ENCODE results near the gene MYMK.

The MYMK gene

GRCh38 chr9:133477992-133478850, 46.5 kb downstream of the MYMK start:
- DNase-seq, result peak; percentile 15

- no peak for DNase-seq
Observed at GRCh38 chr9:133477461-133477860, 47.3 kb downstream of the MYMK start.

DNA sequence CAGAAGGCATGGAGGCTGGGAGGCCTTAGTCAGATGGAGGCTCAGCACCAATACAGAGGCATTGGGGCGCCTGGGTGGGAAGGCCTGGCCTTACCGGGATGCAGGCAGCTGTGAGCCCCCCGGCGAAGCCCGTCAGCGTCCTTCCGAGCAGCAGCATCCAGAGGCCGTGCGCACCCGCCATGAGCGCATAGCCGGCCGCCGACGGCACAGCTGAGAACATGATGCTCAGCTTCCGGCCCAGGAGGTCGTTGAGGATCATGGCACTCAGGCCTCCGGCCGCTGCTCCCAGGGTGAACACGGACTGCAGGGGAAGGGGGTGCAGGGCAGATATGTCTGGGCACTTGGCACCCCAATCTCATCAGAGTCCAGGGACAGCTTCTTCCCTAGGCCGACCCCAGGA, 47.8 kb downstream of the MYMK start:
- no peak for DNase-seq

DNA sequence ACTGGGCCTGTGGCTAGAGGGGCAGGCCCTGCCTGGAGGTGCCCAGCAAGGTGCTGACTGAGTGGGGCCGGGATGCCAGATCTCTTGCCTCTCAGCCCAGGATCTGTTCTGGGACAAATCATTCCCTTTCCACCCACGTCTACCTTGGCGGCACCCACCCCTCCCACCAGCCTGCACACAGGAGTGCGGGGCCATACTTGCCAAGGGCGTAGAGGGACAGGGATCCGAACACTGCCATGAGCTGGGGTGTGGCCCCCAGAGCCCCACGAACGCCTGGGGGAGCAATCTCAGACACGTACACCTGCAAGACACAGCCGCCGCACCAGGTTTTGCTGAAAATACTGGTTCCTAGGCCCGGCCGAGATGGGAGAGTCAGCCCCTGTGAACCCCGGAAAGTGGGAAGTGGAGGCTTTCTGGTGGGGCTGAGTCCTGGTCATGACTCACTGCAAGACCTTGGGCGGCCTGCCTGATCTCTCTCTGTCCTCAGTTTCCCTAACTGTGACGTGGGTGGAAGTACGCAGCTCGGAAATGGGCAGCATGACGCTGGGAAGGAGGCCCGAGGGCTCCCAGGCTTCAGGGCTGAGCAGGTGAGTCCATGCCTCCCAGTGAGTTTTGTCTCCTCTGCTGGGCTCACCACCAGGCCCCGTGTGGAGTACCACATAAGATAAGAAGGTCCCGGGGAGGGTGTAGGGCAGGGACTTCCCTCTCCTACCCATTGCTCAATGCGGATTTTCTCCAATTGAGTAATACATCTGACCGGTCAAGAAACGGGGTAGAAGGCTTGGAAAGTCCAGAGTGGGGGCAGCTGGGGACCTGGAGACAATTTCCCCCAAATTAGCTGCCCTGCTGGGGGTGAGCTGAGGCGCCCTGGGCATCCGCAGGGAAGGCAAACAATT, 48.5 kb downstream of the MYMK start:
- DNase-seq, result no peak

GRCh38 chr9:133475292-133476012, 49.3 kb downstream of the MYMK start:
- no peak for DNase-seq

DNA sequence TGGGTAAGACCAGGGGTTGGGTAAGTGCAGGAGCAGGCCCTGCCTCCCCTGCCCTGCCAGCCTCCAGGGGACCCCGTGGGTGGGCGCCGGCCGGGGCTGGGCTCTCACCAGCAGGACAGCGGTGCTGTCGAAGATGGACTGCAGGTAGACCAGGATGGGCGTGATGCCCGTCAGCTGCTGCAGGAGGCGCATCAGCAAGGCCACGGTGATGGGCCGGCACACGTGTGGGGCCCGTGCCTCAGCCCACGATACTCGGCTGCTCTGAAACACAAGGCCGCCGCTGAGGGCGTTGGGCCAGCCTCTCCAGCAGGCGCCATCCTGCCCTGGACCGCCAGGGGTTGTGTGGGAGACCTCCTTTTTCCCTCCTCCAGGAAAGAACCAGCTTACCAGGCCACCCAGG, 49.9 kb downstream of the MYMK start:
- DNase-seq, result no peak

DNA sequence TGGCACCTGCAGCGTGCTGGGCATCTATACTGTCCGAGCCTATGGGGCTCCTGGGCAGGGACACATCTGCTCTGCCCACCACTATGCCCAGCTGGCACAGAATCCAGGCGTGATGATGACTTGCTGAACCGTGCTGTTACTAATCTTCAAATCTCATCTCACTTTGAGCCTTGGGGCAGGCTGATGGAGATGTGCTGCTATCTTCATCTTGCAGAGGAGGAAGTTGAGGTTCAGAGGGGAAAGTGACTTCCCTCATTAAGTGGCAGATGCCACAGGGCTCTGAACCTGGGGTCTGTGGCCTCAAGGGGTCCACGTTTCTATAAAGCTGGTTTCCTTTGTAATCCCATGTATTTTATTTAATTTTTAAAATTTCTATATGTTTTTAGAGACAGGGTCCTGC, 50.5 kb downstream of the MYMK start:
- no peak for DNase-seq

GRCh38 chr9:133473743-133474142, 51.0 kb downstream of the MYMK start:
- DNase-seq, result no peak

- no peak for DNase-seq
Observed at GRCh38 chr9:133472753-133473378, 51.9 kb downstream of the MYMK start.

DNA sequence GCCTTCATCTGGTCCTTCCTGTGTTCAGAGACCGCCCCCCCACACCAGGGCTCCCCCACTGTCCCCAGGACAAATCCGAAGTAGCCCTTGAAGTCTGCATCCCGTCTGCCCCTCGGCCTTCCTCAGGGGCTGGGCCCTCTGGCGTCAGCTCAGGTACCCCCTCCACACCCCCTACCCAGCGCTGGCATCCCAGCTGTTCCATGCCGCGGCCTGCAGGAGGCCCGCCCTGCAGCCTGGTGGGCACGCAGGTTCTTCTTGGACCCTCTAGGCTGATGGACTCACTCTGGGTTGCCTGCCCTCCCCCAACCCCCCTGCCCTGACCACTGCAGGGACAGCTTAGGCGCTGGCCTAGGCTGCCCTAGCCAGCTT, 52.5 kb downstream of the MYMK start:
- DNase-seq, result no peak

GRCh38 chr9:133471551-133472276, 53.0 kb downstream of the MYMK start:
- no peak for DNase-seq

DNA sequence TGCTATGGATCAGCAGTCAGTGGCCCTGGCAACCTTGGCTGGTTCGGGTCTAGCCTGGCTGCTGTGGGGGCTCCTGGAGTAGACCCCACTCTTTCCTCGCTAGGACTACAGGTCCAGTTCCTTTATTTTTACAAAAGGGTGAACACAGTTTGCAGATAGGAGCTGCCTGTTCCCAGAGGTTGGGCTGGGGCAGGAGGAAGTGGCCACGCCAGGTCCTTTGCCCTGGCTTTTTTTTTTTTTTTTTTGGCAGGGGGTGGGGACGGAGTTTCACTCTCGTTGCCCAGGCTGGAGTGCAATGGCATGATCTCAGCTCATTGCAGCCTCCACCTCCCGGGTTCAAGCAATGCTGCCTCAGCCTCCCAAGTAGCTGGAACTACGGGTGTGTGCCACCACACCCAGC, 53.8 kb downstream of the MYMK start:
- no peak for DNase-seq

DNA sequence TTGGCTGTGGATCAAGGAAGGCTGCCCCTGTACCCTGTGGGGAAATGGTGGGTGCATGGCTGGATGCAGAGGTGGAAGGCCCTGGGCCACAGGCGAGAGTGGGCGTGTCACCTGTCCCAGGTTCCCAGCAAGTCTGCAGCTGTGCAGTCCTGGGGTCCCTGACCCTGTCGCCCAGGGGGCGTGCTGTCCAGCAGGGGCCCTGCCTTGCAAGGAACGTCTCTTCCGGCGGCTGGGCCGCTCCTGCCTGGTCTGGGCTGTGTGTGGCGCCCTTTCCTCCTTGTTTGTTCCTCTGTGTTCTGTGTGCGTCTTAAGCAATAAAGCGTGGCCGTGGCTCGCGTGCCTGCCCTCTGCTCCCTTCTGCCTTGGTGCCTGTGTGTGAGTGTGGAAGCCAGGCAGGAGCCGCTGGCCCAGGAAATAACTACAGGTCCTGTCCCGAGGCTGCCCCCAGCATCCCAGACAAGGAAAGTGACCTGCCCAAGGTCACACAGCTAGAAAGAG, 54.3 kb downstream of the MYMK start:
- DNase-seq, result no peak

GRCh38 chr9:133468777-133469421, 55.9 kb downstream of the MYMK start:
- no peak for DNase-seq

DNA sequence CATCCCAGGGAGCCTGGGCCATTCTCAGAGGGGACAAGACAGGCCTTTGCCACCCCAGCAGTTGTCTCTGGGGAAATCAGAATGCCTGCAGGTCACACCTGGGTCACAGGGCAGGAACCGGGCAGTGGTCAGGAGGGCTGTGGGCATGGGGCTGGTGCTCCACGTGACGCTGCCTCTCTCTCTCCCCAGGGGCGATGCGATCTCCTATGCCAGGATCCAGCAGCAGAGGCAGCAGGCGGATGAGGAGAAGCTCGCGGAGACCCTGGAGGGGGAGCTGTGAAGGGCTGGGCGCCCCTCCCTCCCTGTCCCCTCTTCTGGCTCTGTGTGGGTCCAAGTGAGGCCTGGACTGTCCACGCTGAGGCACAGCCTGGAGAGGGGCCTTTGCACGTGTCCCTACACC, 56.4 kb downstream of the MYMK start:
- DNase-seq, result no peak

DNA sequence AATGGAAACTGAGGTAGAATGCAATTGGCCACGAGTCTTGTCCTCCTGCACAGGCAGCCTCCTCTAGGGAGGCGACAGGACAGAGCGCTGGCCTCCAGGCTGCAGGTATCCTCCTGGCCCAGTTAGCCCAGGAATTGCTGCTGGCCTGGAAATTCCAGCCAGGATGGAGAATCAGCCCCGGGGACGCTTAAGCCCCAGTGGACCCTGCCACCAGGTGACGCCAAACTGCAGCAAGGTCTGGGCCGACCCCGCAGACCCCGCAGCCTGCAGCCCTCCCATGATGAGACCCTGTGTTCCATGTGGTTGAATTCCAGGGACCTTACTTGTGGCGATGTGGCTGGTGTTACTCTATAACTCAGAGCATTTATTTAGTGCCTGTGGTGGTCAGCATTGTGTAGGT, 57.7 kb downstream of the MYMK start:
- DNase-seq, result no peak

DNA sequence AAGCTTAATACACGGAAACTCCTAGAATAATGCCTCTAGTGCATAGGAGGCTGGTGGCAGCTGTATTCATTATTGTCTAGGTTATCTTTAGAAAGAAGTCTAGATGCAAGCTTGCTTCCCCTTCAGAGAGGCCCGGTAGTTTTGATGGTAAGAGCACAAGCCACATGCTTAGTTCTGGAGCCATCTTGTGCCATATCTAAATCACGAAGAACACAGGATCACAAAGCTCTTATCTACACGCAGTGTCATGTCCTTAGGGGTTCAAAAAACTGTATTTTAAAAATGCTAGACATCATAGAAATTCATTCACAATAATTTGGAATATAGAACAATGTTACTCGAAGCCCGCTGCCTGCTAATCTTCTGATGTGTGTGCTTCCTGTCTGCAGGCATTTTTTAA, 58.8 kb downstream of the MYMK start:
- DNase-seq, result no peak

GRCh38 chr9:133464638-133465037, 60.1 kb downstream of the MYMK start:
- no peak for DNase-seq

Data from fibroblast of skin of right biceps (primary cell).